NCI-H524 (cell line): ENCODE data around the gene TRMT1L.

ENCODE experiments used
- DNase-seq, 2 experiments: peaks; one replicate each; lab custom pipeline; 2025; lab: John Stamatoyannopoulos, UW

TRMT1L gene

DNA sequence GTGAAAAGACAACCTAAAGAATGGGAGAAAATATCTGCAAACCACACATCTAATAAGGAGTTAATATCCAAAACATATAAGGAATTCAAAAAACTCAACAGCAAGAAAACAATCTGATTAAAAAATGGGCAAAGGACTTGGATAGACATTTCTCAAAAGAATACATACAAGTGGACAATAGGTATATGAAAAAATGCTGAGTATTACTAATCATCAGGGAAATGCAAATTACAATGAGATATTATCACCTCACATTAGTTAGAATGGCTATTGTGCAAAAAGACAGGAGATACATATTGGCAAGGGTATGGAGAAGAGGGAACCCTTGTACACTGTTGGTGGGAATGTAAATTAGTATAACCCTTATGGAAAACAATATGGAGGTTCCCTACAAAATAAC is 44.9 kb downstream of the TRMT1L start:
- no peak for DNase-seq

DNA sequence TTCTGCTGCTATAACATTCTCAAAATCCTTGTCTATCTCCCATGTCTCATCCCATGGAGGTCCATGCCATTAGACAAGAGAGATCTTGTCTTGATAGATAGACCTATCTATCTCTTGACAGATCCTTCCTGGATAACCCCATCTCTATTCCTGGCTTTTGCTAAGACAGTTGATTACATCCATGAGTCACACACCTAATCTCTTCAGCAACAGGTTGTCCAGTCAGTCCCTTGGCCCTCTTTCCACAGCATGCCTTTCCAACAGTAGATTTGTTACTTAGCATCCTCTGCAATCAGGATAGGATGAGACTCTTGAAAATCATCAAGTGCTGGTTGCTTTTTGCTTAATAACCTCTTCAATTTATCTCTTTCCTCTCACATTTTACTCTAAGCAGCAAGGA is 46.6 kb downstream of the TRMT1L start:
- no peak for DNase-seq

DNA sequence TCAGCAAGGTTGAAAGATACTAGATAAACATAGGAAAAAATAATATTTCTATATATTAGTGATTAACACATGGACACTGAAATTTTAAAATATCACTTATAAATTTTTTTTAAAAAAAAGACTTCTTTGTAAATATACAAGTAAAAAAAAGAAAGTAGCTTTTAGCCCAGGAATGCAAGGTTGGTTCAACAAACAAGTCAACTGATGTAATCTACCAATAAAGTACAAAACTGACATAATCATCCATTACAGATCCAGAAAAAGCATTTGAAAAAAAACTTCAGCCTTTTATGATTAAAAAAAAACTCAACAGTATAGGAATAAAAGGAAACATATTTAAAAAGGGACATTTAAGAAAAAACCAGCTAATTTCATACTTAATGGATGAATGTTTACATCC is 48.4 kb downstream of the TRMT1L start:
- DNase-seq, result no peak

DNA sequence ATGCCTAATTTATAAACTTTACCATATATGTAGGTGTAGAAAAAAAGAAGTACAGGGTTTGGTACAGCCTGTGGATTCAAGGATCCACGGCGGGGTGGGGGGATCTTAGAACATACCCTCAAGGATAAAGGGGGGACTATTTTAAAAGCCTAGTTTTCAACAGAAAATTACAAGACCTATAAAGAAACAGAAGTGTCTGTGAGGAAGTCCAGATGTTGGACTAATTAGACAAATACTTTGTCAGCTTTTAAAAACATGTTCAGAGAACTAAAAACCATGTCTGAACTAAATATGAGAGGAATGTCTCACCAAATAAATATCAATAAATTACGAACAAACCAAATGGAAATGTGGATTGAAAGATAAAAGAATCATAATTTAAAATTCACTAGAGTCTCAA is 51.6 kb downstream of the TRMT1L start:
- DNase-seq, result no peak

DNA sequence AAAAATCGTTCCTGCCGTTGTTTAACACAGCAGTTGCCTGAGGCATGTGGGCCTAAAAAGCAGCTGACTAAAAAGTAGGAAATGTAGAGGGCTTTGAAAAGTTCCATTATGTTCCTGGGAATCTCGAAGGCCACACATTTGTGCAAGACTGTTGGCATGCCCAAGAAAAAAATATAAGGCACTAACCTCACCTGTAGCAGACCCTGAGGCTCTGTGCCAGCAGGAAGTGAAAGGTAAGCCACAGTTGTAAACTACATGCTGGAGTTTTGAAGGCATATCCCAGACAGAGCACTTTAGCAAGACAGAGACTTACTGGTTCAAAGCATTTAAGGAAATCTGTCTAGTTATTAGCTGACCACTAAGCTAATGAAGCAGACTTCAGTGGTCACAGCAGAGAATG is 52.7 kb downstream of the TRMT1L start:
- DNase-seq, result no peak

DNA sequence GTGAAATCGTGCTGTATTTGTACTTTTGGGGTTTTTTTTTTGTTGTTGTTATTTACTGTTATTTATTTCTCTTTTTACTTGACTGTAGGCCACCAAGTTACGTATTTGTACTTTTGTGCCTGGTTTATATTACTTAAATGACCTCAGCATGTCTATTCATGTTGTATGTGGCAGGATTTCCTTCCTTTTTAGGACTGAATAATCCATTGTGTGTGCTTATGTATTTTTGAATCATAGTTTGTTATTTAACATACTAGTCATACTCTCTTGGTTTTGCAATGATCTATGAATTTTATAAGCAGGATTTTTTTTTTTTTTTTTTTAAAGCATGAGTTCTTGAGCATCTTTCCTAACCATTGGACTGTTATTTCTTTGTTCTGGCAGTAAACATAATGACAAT is 60.2 kb downstream of the TRMT1L start:
- no peak for DNase-seq

DNA sequence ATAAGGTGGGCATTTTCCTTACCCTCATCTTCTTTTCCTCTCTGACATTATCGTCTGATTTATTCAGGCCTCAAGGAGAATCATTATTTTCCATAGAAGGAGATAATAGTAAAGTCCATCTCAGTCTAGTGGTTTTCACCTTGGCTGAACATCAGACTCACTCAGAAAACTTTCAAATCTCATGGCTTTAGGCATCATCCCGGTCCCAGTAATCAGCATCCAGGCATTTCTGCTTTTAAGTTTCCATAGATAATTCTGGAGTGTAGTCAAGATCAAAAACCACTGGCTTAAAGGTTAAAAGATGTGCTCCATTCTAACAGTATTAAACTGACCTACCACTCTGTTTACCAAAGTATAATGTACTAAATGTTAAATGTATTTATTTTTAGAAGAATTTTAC is 62.0 kb downstream of the TRMT1L start:
- DNase-seq, result no peak

DNA sequence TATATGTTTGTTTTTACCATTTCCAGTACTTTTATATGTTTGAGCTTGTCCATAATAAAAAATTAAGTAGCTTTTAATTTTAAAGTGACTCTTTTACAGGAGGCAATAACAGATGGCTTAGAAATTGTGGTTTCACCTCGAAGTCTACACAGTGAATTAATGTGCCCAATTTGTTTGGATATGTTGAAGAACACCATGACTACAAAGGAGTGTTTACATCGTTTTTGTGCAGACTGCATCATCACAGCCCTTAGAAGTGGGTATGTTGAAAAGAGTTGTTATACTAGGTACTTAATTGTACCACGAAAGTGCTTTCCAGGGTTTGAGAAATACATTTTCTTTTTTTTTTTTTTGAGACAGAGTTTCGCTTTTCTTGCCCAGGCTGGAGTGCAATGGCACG is 65.3 kb downstream of the TRMT1L start:
- no peak for DNase-seq

DNA sequence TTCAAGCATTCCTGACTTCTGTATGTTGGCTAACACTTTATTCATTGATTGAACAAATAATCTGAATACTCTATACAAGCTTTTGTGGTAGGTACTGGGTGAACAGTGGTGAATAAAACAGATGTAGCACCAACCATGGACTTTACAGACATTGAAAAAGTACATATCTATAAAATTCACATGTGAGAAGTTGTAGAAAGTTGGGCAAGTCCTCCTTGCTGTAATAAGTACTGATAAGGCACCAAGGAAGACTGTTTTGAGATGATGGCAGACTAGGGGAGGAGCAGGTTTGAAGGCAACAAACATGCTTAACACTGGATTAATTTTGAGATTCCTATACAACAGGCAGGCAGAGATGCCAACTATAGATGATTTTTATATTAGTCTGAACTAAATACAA is 69.0 kb downstream of the TRMT1L start:
- DNase-seq, result no peak

DNA sequence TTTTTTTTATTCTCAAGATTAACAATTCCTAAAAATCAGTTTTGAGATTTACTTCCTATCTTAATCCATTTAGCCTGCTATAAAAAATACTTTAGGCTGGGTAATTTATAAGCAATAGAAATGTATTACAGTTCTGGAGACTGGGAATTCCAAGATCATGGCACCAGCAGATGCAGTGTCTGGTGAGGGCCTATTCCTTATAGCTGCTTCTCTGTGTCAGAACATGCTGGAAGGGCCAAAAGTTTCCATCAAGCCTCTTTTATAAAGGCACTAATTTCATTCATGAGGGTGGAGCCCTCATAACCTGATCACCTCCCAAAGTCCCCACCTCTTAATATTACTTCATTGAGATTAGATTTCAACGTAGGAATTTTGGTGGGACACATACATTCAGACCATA is 69.7 kb downstream of the TRMT1L start:
- no peak for DNase-seq

DNA sequence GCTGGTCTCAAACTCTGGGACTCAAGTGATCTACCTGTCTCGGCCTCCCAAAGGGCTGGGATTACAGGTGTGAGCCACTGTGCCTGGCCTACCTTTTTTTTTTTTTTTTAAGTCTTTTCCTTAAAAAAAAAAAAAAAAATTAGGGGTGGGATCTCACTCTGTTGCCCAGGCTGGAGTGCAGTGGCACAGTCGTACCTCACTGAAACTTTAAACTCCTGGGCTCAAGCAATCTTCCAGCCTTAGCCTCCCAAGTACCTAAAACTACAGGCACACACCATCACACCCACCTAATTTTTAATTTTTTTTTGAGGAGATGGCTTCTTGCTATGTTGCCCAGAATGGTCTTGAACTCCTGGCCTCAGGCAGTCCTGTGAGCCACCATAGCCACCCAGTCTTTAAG is 72.9 kb downstream of the TRMT1L start:
- no peak for DNase-seq

DNA sequence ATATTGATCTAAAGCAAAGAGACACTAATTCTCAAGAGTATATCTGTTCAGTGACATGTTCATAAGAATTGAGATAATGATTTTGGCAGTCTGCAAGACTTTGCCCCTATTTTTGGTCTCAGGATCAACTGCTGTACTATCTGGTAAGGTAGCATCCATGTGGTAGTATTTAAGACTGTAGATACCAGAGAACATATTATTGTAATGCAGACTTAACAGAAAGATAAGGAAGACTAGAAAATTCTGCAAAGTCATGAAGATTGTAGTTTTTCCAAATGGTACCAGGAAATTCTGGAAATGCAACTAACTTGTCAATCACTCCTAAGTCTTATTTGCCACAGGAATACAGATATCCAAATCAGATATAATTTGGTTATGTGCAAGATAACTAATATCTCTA is 76.3 kb downstream of the TRMT1L start:
- DNase-seq, result no peak

DNA sequence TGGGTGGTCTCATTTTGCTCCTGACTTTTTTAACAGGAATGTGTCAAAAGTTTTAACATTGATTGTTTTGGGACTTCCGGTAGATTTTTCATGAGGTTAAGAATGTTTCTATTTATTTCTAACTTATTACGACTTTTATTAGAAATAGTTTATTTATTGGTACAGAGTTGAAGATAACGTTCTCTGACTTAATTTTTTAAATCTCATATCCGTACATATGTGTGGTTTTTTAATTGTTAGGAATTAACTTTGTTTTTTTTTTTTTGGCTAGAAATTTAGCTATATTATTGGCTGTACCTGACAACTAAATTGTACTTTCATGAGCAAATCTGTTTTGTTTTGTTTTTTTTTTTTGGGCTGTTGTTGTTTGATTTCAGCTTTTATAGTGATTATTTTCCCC is 79.4 kb downstream of the TRMT1L start:
- DNase-seq, result no peak

DNA sequence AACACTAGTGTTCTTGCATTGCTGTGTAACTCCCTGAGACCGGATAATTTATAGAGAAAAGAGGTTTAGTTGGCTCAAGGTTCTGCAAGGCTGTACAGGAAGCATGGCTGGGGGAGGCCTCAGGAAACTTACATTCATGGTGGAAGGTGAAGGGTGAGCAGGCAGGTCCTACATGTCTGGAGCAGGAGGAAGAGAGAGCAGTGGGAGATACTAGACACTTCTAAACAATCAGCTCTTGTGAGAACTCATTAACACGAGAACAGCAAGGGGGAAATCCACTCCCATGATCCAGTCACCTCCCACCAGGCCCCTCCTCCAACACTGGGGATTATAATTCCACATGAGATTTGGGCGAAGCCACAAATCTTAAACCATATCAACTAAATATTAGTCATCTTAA is 81.3 kb downstream of the TRMT1L start:
- no peak for DNase-seq

DNA sequence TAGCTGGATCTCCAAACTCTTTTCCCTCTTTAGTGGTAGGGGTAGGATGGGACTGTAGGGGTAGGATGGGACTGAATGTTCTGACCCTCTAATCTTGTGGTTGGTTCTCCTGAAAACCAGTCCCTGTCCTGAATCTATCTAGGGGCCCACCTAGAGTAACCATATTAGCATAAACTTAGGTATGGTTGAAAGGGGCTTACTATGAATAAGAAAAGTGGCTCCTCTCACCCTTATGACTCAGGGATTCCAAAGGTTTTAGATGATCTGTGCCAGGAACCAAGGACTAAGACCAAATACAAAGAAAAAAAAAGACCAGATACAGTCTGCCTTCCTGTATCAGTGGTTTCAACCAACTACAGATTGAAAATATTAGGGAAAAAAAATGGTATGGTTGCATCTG is 82.4 kb downstream of the TRMT1L start:
- no peak for DNase-seq

DNA sequence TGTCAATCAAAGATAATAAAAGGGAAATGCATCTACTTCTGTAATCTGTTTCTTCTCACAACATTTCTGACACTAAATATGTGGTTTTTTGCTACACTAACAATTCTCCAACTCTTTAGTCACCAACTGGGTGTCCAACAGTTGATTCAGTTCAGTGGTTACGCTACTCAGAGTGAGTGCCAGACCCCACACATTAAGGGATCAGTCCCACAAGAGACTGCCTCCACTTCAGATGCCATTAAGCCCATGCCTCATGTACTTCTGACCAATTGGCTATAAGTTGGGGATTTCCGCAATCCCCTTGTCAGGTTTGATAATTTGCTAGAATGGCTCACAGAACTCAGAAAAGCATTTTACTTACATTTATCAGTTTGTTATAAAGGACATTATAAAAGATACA is 83.0 kb downstream of the TRMT1L start:
- DNase-seq, result no peak

DNA sequence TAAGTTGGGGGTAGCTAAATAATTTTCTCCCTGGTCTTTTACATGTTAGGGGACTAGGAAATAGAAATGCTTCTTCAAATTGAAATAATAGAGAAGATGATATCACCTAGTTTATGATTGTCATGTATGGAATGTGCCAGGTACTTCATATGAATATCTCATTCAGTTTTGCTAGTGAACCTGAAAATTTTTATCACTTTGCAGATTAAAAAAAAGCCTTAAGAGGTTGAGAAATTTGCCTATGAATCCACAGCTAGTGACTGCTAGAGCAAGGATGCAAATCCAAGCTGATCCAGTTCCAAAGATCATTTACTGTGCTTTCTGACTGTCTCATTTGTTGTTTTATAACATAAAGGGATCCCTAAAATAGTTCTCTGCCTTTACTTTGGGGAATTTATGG is 86.7 kb downstream of the TRMT1L start:
- DNase-seq, result no peak

DNA sequence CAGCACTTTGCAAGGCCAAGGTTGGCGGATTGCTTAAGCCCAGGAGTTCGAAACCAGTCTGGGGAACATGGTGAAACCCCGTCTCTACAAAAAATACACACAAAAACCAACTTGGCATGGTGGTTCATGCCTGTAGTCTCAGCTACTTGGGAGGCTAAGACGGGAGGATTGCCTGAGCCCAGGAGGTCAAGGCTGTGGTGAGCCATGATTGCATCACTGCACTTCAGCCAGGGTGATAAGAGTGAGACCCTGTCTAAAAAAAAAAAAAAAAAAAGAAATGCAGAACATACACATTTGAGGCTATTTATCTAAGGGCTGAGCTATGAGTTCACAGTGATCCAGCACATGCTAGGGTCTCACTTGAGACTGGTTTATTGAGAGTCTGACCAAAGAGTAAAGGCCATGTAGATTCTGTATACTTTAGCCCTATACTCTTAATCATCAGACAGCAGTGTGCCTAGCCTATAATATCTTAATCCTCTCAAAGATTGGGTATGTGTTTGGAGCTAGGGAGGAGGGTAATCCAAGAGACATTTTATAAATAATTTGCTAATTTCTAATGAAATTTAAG is 87.5 kb downstream of the TRMT1L start:
- no peak for DNase-seq

DNA sequence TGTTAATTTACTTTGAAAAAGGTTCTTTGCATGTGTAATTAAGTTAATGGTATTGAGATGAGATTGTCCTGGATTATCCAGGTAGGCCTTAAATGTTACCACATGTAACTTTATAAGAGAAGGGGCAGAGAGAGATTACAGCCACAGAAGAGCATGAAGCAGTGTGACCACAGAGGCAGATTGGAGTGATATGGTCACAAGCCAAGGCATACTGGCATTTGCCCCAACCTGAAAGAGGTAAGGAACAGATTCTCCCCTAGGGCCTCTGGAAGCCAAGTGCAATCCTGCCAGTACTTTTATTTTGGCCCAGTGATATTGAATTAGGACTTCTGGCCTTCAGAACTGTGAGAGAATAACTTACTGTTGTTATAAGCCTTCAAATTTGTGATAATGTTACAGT is 88.4 kb downstream of the TRMT1L start:
- DNase-seq, result no peak
